Measurements from ENCODE around the gene GPR161.
A peak's percentile ranks its signal among the peaks of the same experiment; 100 is the strongest.
"Not testable (repeated sequence)": the region's sequence is repeated elsewhere in the genome, so short reads cannot be mapped to it uniquely, and the experiment has no call there.

Gene GPR161

GRCh38 chr1:168136709-168137514 is at the start of gene GPR161:
GPR161 (minus strand) TSS chr1:168136930; CDS start chr1:168104850, 32,080 bp downstream.
- peak; percentile 40 for DNase-seq

GRCh38 chr1:168181063-168181720 is 44.5 kb upstream of the GPR161 start:
- not testable (repeated sequence) for DNase-seq

- no peak for DNase-seq
Observed at GRCh38 chr1:168180148-168180524, 43.4 kb upstream of the GPR161 start.

GRCh38 chr1:168179438-168180147 is 42.9 kb upstream of the GPR161 start:
- no peak for DNase-seq

- DNase-seq, result peak; percentile 98
Observed at GRCh38 chr1:168178638-168179437, 42.1 kb upstream of the GPR161 start, which contains the start of gene TIPRL. TIPRL (plus strand) TSS chr1:168178962; CDS start chr1:168179078, 116 bp downstream.

- no peak for DNase-seq
Observed at GRCh38 chr1:168178227-168178637, 41.5 kb upstream of the GPR161 start.

GRCh38 chr1:168172250-168172915 is 35.7 kb upstream of the GPR161 start:
- no peak for DNase-seq

GRCh38 chr1:168170564-168171508 is 34.1 kb upstream of the GPR161 start:
- DNase-seq, result no peak

GRCh38 chr1:168167806-168168205 is 31.1 kb upstream of the GPR161 start:
- no peak for DNase-seq

GRCh38 chr1:168164771-168165170 is 28.0 kb upstream of the GPR161 start:
- no peak for DNase-seq

- DNase-seq, result no peak
Observed at GRCh38 chr1:168163670-168164069, 26.9 kb upstream of the GPR161 start.

- no peak for DNase-seq
Observed at GRCh38 chr1:168161459-168161858, 24.7 kb upstream of the GPR161 start.

- no peak for DNase-seq
Observed at GRCh38 chr1:168159979-168160378, 23.2 kb upstream of the GPR161 start.

- DNase-seq, result no peak
Observed at GRCh38 chr1:168159251-168159650, 22.5 kb upstream of the GPR161 start.

GRCh38 chr1:168157638-168158037 is 20.9 kb upstream of the GPR161 start:
- DNase-seq, result no peak

- no peak for DNase-seq
Observed at GRCh38 chr1:168155910-168156309, 19.2 kb upstream of the GPR161 start.

GRCh38 chr1:168154707-168155106 is 18.0 kb upstream of the GPR161 start:
- not testable (repeated sequence) for DNase-seq

- no peak for DNase-seq
Observed at GRCh38 chr1:168151935-168152334, 15.2 kb upstream of the GPR161 start.

GRCh38 chr1:168150283-168150682 is 13.6 kb upstream of the GPR161 start:
- no peak for DNase-seq

GRCh38 chr1:168148916-168149315 is 12.2 kb upstream of the GPR161 start:
- DNase-seq, result no peak

- no peak for DNase-seq
Observed at GRCh38 chr1:168146626-168147025, 9.9 kb upstream of the GPR161 start.
